B cell (primary cell): ENCODE results near the gene ARIH2. TPM values are rescaled to one million over a fixed set of nuclear protein-coding genes. Genes with fewer than 3 reads are reported as not detected.

Source experiments
- ATAC-seq: fragments of 200-7000 bp; cut with Tn5 transposase; one replicate; pipeline ENCODE4 v1.10.0; 2021; ENCODE audit warnings: low read depth, mild to moderate bottlenecking, moderate number of reproducible peaks, moderate library complexity
- CTCF ChIA-PET: fragments of 350-600 bp; sonication (Branson Sonifier 250); formaldehyde crosslinking; loops from one replicate; lab custom pipeline; 2021; ENCODE audit warnings: antibody characterized with exemption, inconsistent platforms; lab: Charles Lee
- POLR2A ChIA-PET: fragments of 350-600 bp; sonication (Branson Sonifier 250); formaldehyde crosslinking; loops from one replicate; lab custom pipeline; 2021; ENCODE audit warnings: antibody characterized with exemption; lab: Charles Lee
- DNase-seq: peaks from one replicate; pipeline ENCODE4 v3.0.0; 2013
- H2AFZ ChIP-seq: 2 replicates; pipeline ENCODE4 v1.6.1; 2012; ENCODE audit warnings: mild to moderate bottlenecking, low read depth, low read length; ENCODE audit not compliant: insufficient read depth, poor library complexity, severe bottlenecking
- H3K27ac ChIP-seq, 2 donors: 1 replicate in 1 of 2; 2 replicates in 1 of 2; pipeline ENCODE4 v1.5.1; 2012 to 2013; ENCODE audit warnings: low read length in 2 of 2, mild to moderate bottlenecking in 2 of 2, moderate library complexity in 1 of 2
- H3K27me3 ChIP-seq, 4 experiments: fragments of 200-600 bp in 1 of 4; sonication (generic) in 1 of 4; replicated peaks in 1 of 4; 1 replicate in 2 of 4; 2 replicates in 2 of 4; pipeline versions ENCODE4 v1.6.1 to v1.7.0; 2013 to 2016; ENCODE audit warnings: low read length in 3 of 4, mild to moderate bottlenecking in 2 of 4, mixed read lengths in 1 of 4, moderate library complexity in 1 of 4; ENCODE audit not compliant: insufficient read depth in 4 of 4, control insufficient read depth in 3 of 4; ENCODE audit errors: control extremely low read depth in 1 of 4
- H3K36me3 ChIP-seq, 2 experiments: replicated peaks in 1 of 2; 1 replicate in 1 of 2; 2 replicates in 1 of 2; pipeline versions ENCODE4 v1.6.1 to v1.7.1; 2013; ENCODE audit warnings: low read length in 1 of 2; ENCODE audit not compliant: insufficient read depth in 2 of 2, control insufficient read depth in 1 of 2; ENCODE audit errors: control extremely low read depth in 1 of 2, extremely low read depth in 1 of 2
- H3K4me1 ChIP-seq, 2 donors: fragments of 200-600 bp in 1 of 2; sonication (generic) in 1 of 2; 1 replicate in 1 of 2; 2 replicates in 1 of 2; pipeline versions ENCODE4 v1.5.1 to v1.6.1; 2013 to 2017; ENCODE audit warnings: low read length in 2 of 2; ENCODE audit not compliant: control insufficient read depth in 2 of 2, insufficient read depth in 2 of 2
- H3K4me2 ChIP-seq: replicated peaks from 2 replicates; pipeline ENCODE3; 2012; ENCODE audit warnings: mild to moderate bottlenecking, low read depth, low read length; ENCODE audit not compliant: poor library complexity, severe bottlenecking
- H3K4me3 ChIP-seq, 5 experiments: fragments of 200-600 bp in 1 of 5; sonication (generic) in 1 of 5; 1 replicate in 3 of 5; 2 replicates in 2 of 5; pipeline versions ENCODE4 v1.5.1 to v1.7.0; 2011 to 2016; ENCODE audit warnings: low read length in 4 of 5, mild to moderate bottlenecking in 4 of 5, low read depth in 2 of 5, control low read depth in 1 of 5, moderate library complexity in 1 of 5; ENCODE audit not compliant: insufficient read depth in 1 of 5; ENCODE audit errors: control extremely low read depth in 1 of 5, extremely low read depth in 1 of 5
- H3K79me2 ChIP-seq: fragments of 200-600 bp; sonication (generic); one replicate; pipeline ENCODE4 v1.6.0; 2016; ENCODE audit warnings: low read length; ENCODE audit not compliant: control insufficient read depth, insufficient read depth
- H3K9ac ChIP-seq: fragments of 200-600 bp; sonication (generic); 2 replicates; pipeline ENCODE4 v1.6.1; 2017; ENCODE audit warnings: mild to moderate bottlenecking, low read length, moderate library complexity
- H3K9me3 ChIP-seq, 3 donors: one replicate each; pipeline versions ENCODE4 v1.6.1 to v1.7.1; 2013; ENCODE audit warnings: low read length in 2 of 3; ENCODE audit not compliant: control insufficient read depth in 2 of 3, insufficient read depth in 1 of 3; ENCODE audit errors: control extremely low read depth in 1 of 3
- H4K20me1 ChIP-seq: 2 replicates; pipeline ENCODE4 v1.6.0; 2012; ENCODE audit warnings: mild to moderate bottlenecking, low read length; ENCODE audit not compliant: insufficient read depth, control insufficient read depth, poor library complexity, severe bottlenecking
- H3K27ac Mint-ChIP-seq: one replicate; pipeline ENCODE4 v1.8.0; 2021; ENCODE audit warnings: mixed read lengths
- H3K27me3 Mint-ChIP-seq: one replicate; pipeline ENCODE4 v1.8.0; 2021; ENCODE audit warnings: mixed read lengths
- H3K4me1 Mint-ChIP-seq: one replicate; pipeline ENCODE4 v1.8.0; 2021; ENCODE audit warnings: mixed read lengths
- H3K4me3 Mint-ChIP-seq: one replicate; pipeline ENCODE4 v1.8.0; 2021; ENCODE audit warnings: mixed read lengths
- H3K9me3 Mint-ChIP-seq: one replicate; pipeline ENCODE4 v1.8.0; 2022; ENCODE audit warnings: mixed read lengths; ENCODE audit not compliant: insufficient read depth
- EZH2 ChIP-seq: IDR thresholded peaks from 2 replicates; pipeline ENCODE4 v1.6.1; 2012; ENCODE audit warnings: borderline replicate concordance, low read depth, mild to moderate bottlenecking, moderate library complexity, low read length; ENCODE audit not compliant: insufficient read depth, poor library complexity, severe bottlenecking
- WGBS: methylation state at CpG from one replicate; pipeline ENCODE4 v1.1.5; 2013; ENCODE audit warnings: missing lambda C conversion rate; ENCODE audit not compliant: insufficient coverage; 5-methylcytosine and 5-hydroxymethylcytosine counted together
- intact Hi-C: fragments of 100-400 bp; cut with micrococcal nuclease; formaldehyde crosslinking; loops from one replicate; pipeline ENCODE4 v1.10.0; 2022
- polyA plus RNA-seq: library from polyadenylated mRNA; depleted of rRNA; stranded (reverse); fragments of >200 nt; gene quantifications from 2 replicates; pipeline ENCODE4 v1.2.3, GENCODE V29; 2012
- total RNA-seq, 2 donors: library from RNA; stranded (reverse); fragments of 120-200 nt in 1 of 2; gene quantifications; 1 replicate in 1 of 2; 2 replicates in 1 of 2; pipeline versions ENCODE4 v1.2.3 to v1.2.4, GENCODE V29; 2013 to 2022
- TF ChIP-seq, protein P1 (sequence below): fragments of 200-600 bp; IDR thresholded peaks from one replicate; pipeline ENCODE4 v1.8.0; 2022; ENCODE audit warnings: antibody characterized with exemption, mild to moderate bottlenecking

ARIH2 gene
- total and polyA plus RNA-seq, 2 donors (not counting 1 experiment from before 2014, with no cell fraction given) = 114 to 148 TPM

- H4K20me1 ChIP-seq = no peaks in the 10 kb centered on the region
- H3K9me3 ChIP-seq = no peaks in the 10 kb centered on the region
- Mint-ChIP-seq H3K4me1 (peaks cover 11% of the 10 kb centered on the region), H3K4me3 (no peak overlapping the region), H3K27me3 (no peaks in the 10 kb centered on the region), H3K9me3 (no peaks in the 10 kb centered on the region), H3K27ac (no peak overlapping the region)
- POLR2A ChIA-PET = no interaction called here
- peaks cover 4% of the 10 kb centered on the region for H3K79me2 ChIP-seq
- DNase-seq = no peak
- intact Hi-C loops = no loop called here
- no peak for ATAC-seq
- no peaks in the 10 kb centered on the region for H3K27me3 ChIP-seq
- no peak overlapping the region for H2AFZ ChIP-seq
- H3K27ac ChIP-seq = no peak overlapping the region
- TF ChIP-seq, protein P1, sequence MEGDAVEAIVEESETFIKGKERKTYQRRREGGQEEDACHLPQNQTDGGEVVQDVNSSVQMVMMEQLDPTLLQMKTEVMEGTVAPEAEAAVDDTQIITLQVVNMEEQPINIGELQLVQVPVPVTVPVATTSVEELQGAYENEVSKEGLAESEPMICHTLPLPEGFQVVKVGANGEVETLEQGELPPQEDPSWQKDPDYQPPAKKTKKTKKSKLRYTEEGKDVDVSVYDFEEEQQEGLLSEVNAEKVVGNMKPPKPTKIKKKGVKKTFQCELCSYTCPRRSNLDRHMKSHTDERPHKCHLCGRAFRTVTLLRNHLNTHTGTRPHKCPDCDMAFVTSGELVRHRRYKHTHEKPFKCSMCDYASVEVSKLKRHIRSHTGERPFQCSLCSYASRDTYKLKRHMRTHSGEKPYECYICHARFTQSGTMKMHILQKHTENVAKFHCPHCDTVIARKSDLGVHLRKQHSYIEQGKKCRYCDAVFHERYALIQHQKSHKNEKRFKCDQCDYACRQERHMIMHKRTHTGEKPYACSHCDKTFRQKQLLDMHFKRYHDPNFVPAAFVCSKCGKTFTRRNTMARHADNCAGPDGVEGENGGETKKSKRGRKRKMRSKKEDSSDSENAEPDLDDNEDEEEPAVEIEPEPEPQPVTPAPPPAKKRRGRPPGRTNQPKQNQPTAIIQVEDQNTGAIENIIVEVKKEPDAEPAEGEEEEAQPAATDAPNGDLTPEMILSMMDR = no peak
- TF ChIP-seq EZH2 = no peak
- H3K4me1 ChIP-seq = peaks cover 7 to 8% of the 10 kb centered on the region in 2 donors
- no peak overlapping the region for H3K9ac ChIP-seq
- H3K36me3 ChIP-seq = peaks cover 1 to 50% of the 10 kb centered on the region in 2 experiments
- CTCF ChIA-PET = interaction anchor here (2.2 to 6.4 kb wide), 3 partner anchors 29 to 172 kb away, joined by 7 to 69 read pairs (median 69); partner anchors contain the start of gene QRICH1
- no peak overlapping the region for H3K4me3 ChIP-seq
- H3K4me2 ChIP-seq = no peak overlapping the region
Measured at GRCh38 chr3:48984663-48985062, 66.0 kb downstream of the ARIH2 start.

- H3K27me3 Mint-ChIP-seq = no peaks in the 10 kb centered on the region
- DNase-seq (no peak), ATAC-seq (no peak)
- H3K27ac Mint-ChIP-seq = no peak overlapping the region
- TF ChIP-seq, protein P1 = no peak
- no peak for TF ChIP-seq EZH2
- Histone ChIP-seq H3K79me2 (peaks cover 5% of the 10 kb centered on the region), H2AFZ (no peak overlapping the region), H3K36me3 (peaks cover 1 to 40% of the 10 kb centered on the region in 2 experiments), H3K4me3 (no peak overlapping the region), H3K27me3 (no peaks in the 10 kb centered on the region), H3K9me3 (no peaks in the 10 kb centered on the region), H3K9ac (no peak overlapping the region), H4K20me1 (no peaks in the 10 kb centered on the region), H3K27ac (no peak overlapping the region), H3K4me1 (peaks cover 10 to 13% of the 10 kb centered on the region in 2 donors), H3K4me2 (no peak overlapping the region)
- H3K9me3 Mint-ChIP-seq = no peaks in the 10 kb centered on the region
- ChIA-PET CTCF (interaction anchor here (0.7 to 6.4 kb wide), 6 partner anchors 22 to 171 kb away, joined by 3 to 69 read pairs (median 14); partner anchors contain the start of genes NDUFAF3, QRICH1 and WDR6), POLR2A (interaction anchor here (0.9 kb wide), 1 partner anchor 22 kb away, joined by 4 read pairs; the partner anchor contains the start of gene WDR6)
- H3K4me3 Mint-ChIP-seq = no peak overlapping the region
- 100% methylated on average over 5 of the region's 7 CpGs for WGBS
- H3K4me1 Mint-ChIP-seq = peaks cover 17% of the 10 kb centered on the region
- intact Hi-C loops = no loop called here
Measured at GRCh38 chr3:48985831-48986376, 67.3 kb downstream of the ARIH2 start.
